ENCODE results near the gene GPR18.

- TF ChIP-seq, protein P1, sequence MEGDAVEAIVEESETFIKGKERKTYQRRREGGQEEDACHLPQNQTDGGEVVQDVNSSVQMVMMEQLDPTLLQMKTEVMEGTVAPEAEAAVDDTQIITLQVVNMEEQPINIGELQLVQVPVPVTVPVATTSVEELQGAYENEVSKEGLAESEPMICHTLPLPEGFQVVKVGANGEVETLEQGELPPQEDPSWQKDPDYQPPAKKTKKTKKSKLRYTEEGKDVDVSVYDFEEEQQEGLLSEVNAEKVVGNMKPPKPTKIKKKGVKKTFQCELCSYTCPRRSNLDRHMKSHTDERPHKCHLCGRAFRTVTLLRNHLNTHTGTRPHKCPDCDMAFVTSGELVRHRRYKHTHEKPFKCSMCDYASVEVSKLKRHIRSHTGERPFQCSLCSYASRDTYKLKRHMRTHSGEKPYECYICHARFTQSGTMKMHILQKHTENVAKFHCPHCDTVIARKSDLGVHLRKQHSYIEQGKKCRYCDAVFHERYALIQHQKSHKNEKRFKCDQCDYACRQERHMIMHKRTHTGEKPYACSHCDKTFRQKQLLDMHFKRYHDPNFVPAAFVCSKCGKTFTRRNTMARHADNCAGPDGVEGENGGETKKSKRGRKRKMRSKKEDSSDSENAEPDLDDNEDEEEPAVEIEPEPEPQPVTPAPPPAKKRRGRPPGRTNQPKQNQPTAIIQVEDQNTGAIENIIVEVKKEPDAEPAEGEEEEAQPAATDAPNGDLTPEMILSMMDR (IDR thresholded peaks at IDR 0.05), result no peak
- TF ChIP-seq POLR2A (IDR thresholded peaks at IDR 0.05), result no peak
Observed at GRCh38 chr13:99278200-99278599, 20.0 kb upstream of the GPR18 start.
